CD4-positive, alpha-beta memory T cell (primary cell): ENCODE measurements around the gene U2AF1L4. TPM values are rescaled to one million over a fixed set of nuclear protein-coding genes. Genes with fewer than 3 reads are reported as not detected.

Experiments
- CTCF ChIA-PET: fragments of 350-600 bp; sonication (Branson Sonifier 250); formaldehyde crosslinking; loops from one replicate; lab custom pipeline; 2021; ENCODE audit warnings: inconsistent platforms; ENCODE audit not compliant: partially characterized antibody; lab: Charles Lee
- POLR2A ChIA-PET: fragments of 350-600 bp; sonication (Branson Sonifier 250); formaldehyde crosslinking; loops from one replicate; lab custom pipeline; 2021; ENCODE audit not compliant: partially characterized antibody; lab: Charles Lee
- DNase-seq, 5 donors: peaks; one replicate each; pipeline versions ENCODE4 v3.0.0 to v3.0.0-alpha.2; 2020 to 2022; ENCODE audit warnings: mixed read lengths in 1 of 5
- H3K27ac ChIP-seq: one replicate; pipeline ENCODE4 v1.7.0; 2013; ENCODE audit warnings: low read depth, low read length
- H3K27me3 ChIP-seq: 2 replicates; pipeline ENCODE4 v1.7.0; 2013; ENCODE audit warnings: mild to moderate bottlenecking, low read length, moderate library complexity; ENCODE audit not compliant: insufficient read depth
- H3K36me3 ChIP-seq: 2 replicates; pipeline ENCODE4 v1.7.0; 2013; ENCODE audit warnings: mild to moderate bottlenecking, low read length, moderate library complexity; ENCODE audit not compliant: insufficient read depth
- H3K4me1 ChIP-seq: 2 replicates; pipeline ENCODE4 v1.7.0; 2013; ENCODE audit warnings: mild to moderate bottlenecking, low read length, moderate library complexity; ENCODE audit not compliant: insufficient read depth
- H3K4me3 ChIP-seq, 2 donors: one replicate each; pipeline ENCODE4 v1.7.0; 2013; ENCODE audit warnings: low read length in 2 of 2, mild to moderate bottlenecking in 1 of 2
- H3K9me3 ChIP-seq, 2 donors: one replicate each; pipeline ENCODE4 v1.7.0; 2013; ENCODE audit warnings: low read length in 2 of 2, control low read depth in 1 of 2; ENCODE audit not compliant: control insufficient read depth in 1 of 2
- H3K27ac Mint-ChIP-seq, 7 donors: one replicate each; pipeline ENCODE4 v1.8.0; 2020 to 2021; ENCODE audit warnings: mixed read lengths in 7 of 7, mild to moderate bottlenecking in 6 of 7, inconsistent platforms in 3 of 7, moderate library complexity in 3 of 7
- H3K27me3 Mint-ChIP-seq, 2 donors: one replicate each; pipeline ENCODE4 v1.8.0; 2020 to 2021; ENCODE audit warnings: mixed read lengths in 2 of 2
- H3K36me3 Mint-ChIP-seq, 2 donors: one replicate each; pipeline ENCODE4 v1.8.0; 2020 to 2021; ENCODE audit warnings: mixed read lengths in 2 of 2, inconsistent platforms in 1 of 2, mild to moderate bottlenecking in 1 of 2
- H3K4me1 Mint-ChIP-seq, 4 donors: one replicate each; pipeline ENCODE4 v1.8.0; 2020 to 2021; ENCODE audit warnings: mixed read lengths in 4 of 4, mild to moderate bottlenecking in 1 of 4
- H3K4me3 Mint-ChIP-seq, 8 donors: one replicate each; pipeline ENCODE4 v1.8.0; 2020 to 2021; ENCODE audit warnings: mixed read lengths in 8 of 8, mild to moderate bottlenecking in 7 of 8, moderate library complexity in 6 of 8, inconsistent platforms in 3 of 8
- H3K9me3 Mint-ChIP-seq, 8 donors: one replicate each; pipeline ENCODE4 v1.8.0; 2020 to 2021; ENCODE audit warnings: mixed read lengths in 8 of 8, mild to moderate bottlenecking in 5 of 8, inconsistent platforms in 3 of 8, moderate library complexity in 1 of 8
- intact Hi-C: fragments of 100-400 bp; cut with micrococcal nuclease; formaldehyde crosslinking; loops from one replicate; pipeline ENCODE4 v1.15.1; 2023
- polyA plus RNA-seq, 2 donors: library from polyadenylated mRNA; unstranded; fragments of 300-500 nt; fragmentation: Illumina TruSeq; gene quantifications; one replicate each; pipeline ENCODE4 v1.2.3, GENCODE V29; 2021
- total RNA-seq, 2 experiments: library from RNA; stranded (reverse); gene quantifications; one replicate each; pipeline ENCODE4 v1.2.3, GENCODE V29; 2021

The U2AF1L4 gene
- total and polyA plus RNA-seq, 4 experiments from 2014 or later, result 48.7 to 65.2 (median 55.7) TPM

GRCh38 chr19:35702223-35703012 lies 42.8 kb downstream of the U2AF1L4 start:
- Histone ChIP-seq H3K4me3 (peak overlapping the region; percentile 92 to 95), H3K4me1 (peaks cover 11% of the 10 kb centered on the region), H3K27ac (peak overlapping the region; percentile 39), H3K9me3 (no peaks in the 10 kb centered on the region), H3K36me3 (no peaks in the 10 kb centered on the region), H3K27me3 (no peaks in the 10 kb centered on the region)
- Mint-ChIP-seq H3K4me1 (peaks cover 3 to 9% (median 7%) of the 10 kb centered on the region in 4 donors), H3K27me3 (peaks cover 2 to 5% of the 10 kb centered on the region in 2 donors), H3K27ac (peak overlapping the region; percentile 90 to 98 (median 95)), H3K36me3 (peaks cover 0 to 3% of the 10 kb centered on the region in 2 donors), H3K9me3 (peaks cover 0 to 1% (median 0%) of the 10 kb centered on the region in 8 donors), H3K4me3 (peak overlapping the region; percentile 90 to 100 (median 98))
- intact Hi-C loops, result loop anchor here (1.0 kb wide), 3 partner anchors 9 to 43 kb away; partner anchors contain the start of genes PSENEN and U2AF1L4
- POLR2A ChIA-PET, result interaction anchor here (0.8 to 4.2 kb wide), 14 partner anchors 11 to 247 kb away, joined by 3 to 61 read pairs (median 6); partner anchors contain the start of genes COX6B1, HAUS5, IGFLR1 and LIN37
- CTCF ChIA-PET, result interaction anchor here (0.6 to 2.1 kb wide), 7 partner anchors 8 to 192 kb away, joined by 3 to 11 read pairs (median 3); no protein-coding TSS in a partner anchor
- DNase-seq, result peak; percentile 88 to 97 (median 91)

- POLR2A ChIA-PET, result interaction anchor here (0.7 to 0.9 kb wide), 2 partner anchors 46 to 1060 kb away, joined by 3 to 4 read pairs; partner anchors contain the start of gene IGFLR1
- no peak overlapping the region for H3K4me3 Mint-ChIP-seq
- no peak overlapping the region for H3K27ac Mint-ChIP-seq
- no peak overlapping the region for H3K27ac ChIP-seq
- H3K9me3 Mint-ChIP-seq, result no peaks in the 10 kb centered on the region
- CTCF ChIA-PET, result interaction anchor here (0.7 to 3.0 kb wide), 8 partner anchors 9 to 123 kb away, joined by 3 to 14 read pairs (median 4); partner anchors contain the start of gene COX6B1
- no peaks in the 10 kb centered on the region for H3K36me3 ChIP-seq
- intact Hi-C loops, result no loop called here
- no peaks in the 10 kb centered on the region for H3K36me3 Mint-ChIP-seq
- H3K9me3 ChIP-seq, result no peaks in the 10 kb centered on the region
- peaks cover 4% of the 10 kb centered on the region for H3K4me1 ChIP-seq
- H3K4me3 ChIP-seq, result no peak overlapping the region
- H3K4me1 Mint-ChIP-seq, result peaks cover 0 to 5% (median 0%) of the 10 kb centered on the region in 4 donors
- H3K27me3 ChIP-seq, result no peaks in the 10 kb centered on the region
- no peaks in the 10 kb centered on the region for H3K27me3 Mint-ChIP-seq
- no peak for DNase-seq
These were observed 48.4 kb downstream of the U2AF1L4 start for GRCh38 chr19:35696835-35697234.

- no peaks in the 10 kb centered on the region for H3K9me3 ChIP-seq
- H3K27ac ChIP-seq, result no peak overlapping the region
- Mint-ChIP-seq H3K27me3 (no peaks in the 10 kb centered on the region), H3K4me1 (peaks cover 0 to 5% (median 0%) of the 10 kb centered on the region in 4 donors), H3K4me3 (no peak overlapping the region), H3K36me3 (no peaks in the 10 kb centered on the region), H3K9me3 (no peaks in the 10 kb centered on the region), H3K27ac (peak overlapping the region in 2 of 7 donors; percentile 10 to 12)
- H3K36me3 ChIP-seq, result no peaks in the 10 kb centered on the region
- intact Hi-C loops, result loop anchor here (2.0 kb wide), 1 partner anchor 53 kb away; the partner anchor contains the start of gene LIN37
- no peaks in the 10 kb centered on the region for H3K27me3 ChIP-seq
- H3K4me1 ChIP-seq, result no peaks in the 10 kb centered on the region
- ChIA-PET CTCF (interaction anchor here (1.0 to 4.1 kb wide), 9 partner anchors 9 to 124 kb away, joined by 3 to 54 read pairs (median 10); partner anchors contain the start of gene COX6B1), POLR2A (interaction anchor here (0.9 kb wide), 1 partner anchor 47 kb away, joined by 3 read pairs; the partner anchor contains the start of gene IGFLR1)
- no peak for DNase-seq
- no peak overlapping the region for H3K4me3 ChIP-seq
These were observed 49.3 kb downstream of the U2AF1L4 start for GRCh38 chr19:35695895-35696422.

- DNase-seq, result peak; percentile 87 to 89 (median 88)
- H3K9me3 Mint-ChIP-seq, result no peaks in the 10 kb centered on the region
- H3K4me3 ChIP-seq, result no peak overlapping the region
- intact Hi-C loops, result loop anchor here (1.0 to 2.0 kb wide), 8 partner anchors 8 to 237 kb away; partner anchors contain the start of genes ARHGAP33 and LIN37
- no peaks in the 10 kb centered on the region for H3K4me1 ChIP-seq
- peaks cover 0 to 5% (median 2%) of the 10 kb centered on the region in 4 donors for H3K4me1 Mint-ChIP-seq
- H3K4me3 Mint-ChIP-seq, result no peak overlapping the region
- H3K27ac ChIP-seq, result no peak overlapping the region
- H3K36me3 Mint-ChIP-seq, result no peaks in the 10 kb centered on the region
- H3K27ac Mint-ChIP-seq, result peak overlapping the region in 6 of 7 donors; percentile 4 to 75 (median 28)
- no peaks in the 10 kb centered on the region for H3K9me3 ChIP-seq
- H3K27me3 Mint-ChIP-seq, result no peaks in the 10 kb centered on the region
- H3K36me3 ChIP-seq, result no peaks in the 10 kb centered on the region
- ChIA-PET CTCF (interaction anchor here (0.6 to 4.1 kb wide), 25 partner anchors 9 to 231 kb away, joined by 3 to 54 read pairs (median 4); partner anchors contain the start of genes APLP1, COX6B1 and LIN37), POLR2A (interaction anchor here (0.9 to 1.0 kb wide), 2 partner anchors 97 to 265 kb away, joined by 3 read pairs; no protein-coding TSS in a partner anchor)
- no peaks in the 10 kb centered on the region for H3K27me3 ChIP-seq
These were observed 51.2 kb downstream of the U2AF1L4 start for GRCh38 chr19:35693835-35694599.

GRCh38 chr19:35693422-35693821 lies 51.8 kb downstream of the U2AF1L4 start:
- Histone ChIP-seq H3K27me3 (no peaks in the 10 kb centered on the region), H3K4me1 (no peaks in the 10 kb centered on the region), H3K4me3 (no peak overlapping the region), H3K9me3 (no peaks in the 10 kb centered on the region), H3K27ac (no peak overlapping the region), H3K36me3 (no peaks in the 10 kb centered on the region)
- H3K9me3 Mint-ChIP-seq, result no peaks in the 10 kb centered on the region
- CTCF ChIA-PET, result interaction anchor here (0.7 to 4.1 kb wide), 17 partner anchors 9 to 238 kb away, joined by 3 to 54 read pairs (median 5); partner anchors contain the start of genes COX6B1, LIN37 and ZBTB32
- no peaks in the 10 kb centered on the region for H3K27me3 Mint-ChIP-seq
- H3K27ac Mint-ChIP-seq, result peak overlapping the region in 1 of 7 donors; percentile 16
- intact Hi-C loops, result loop anchor here (1.0 kb wide), 6 partner anchors 9 to 238 kb away; partner anchors contain the start of gene ARHGAP33
- POLR2A ChIA-PET, result interaction anchor here (0.9 kb wide), 1 partner anchor 51 kb away, joined by 3 read pairs; no protein-coding TSS in a partner anchor
- no peak for DNase-seq
- H3K36me3 Mint-ChIP-seq, result no peaks in the 10 kb centered on the region
- H3K4me3 Mint-ChIP-seq, result peak overlapping the region in 1 of 8 donors; percentile 57
- peaks cover 0 to 5% (median 2%) of the 10 kb centered on the region in 4 donors for H3K4me1 Mint-ChIP-seq
